Adrenal gland (tissue), 12 donors: ENCODE data around the gene ATP5PD. TPM values are rescaled to one million over a fixed set of nuclear protein-coding genes. Genes with fewer than 3 reads are reported as not detected.
"Not testable (repeated sequence)": the region's sequence is repeated elsewhere in the genome, so short reads cannot be mapped to it uniquely, and the experiment has no call there.

Experiments
- DNase-seq, 7 donors: peaks; one replicate each; pipeline ENCODE4 v3.0.0-alpha.2; 2019 to 2020
- H3K27ac ChIP-seq, 5 donors: fragments of 200-600 bp; sonication (generic) in 4 of 5; 1 replicate in 3 of 5; 2 replicates in 2 of 5; pipeline versions ENCODE4 v1.5.1 to v1.8.0; 2016 to 2020; ENCODE audit warnings: mild to moderate bottlenecking in 1 of 5
- H3K27me3 ChIP-seq: fragments of 200-600 bp; 2 replicates; pipeline ENCODE4 v1.8.0; 2021
- H3K36me3 ChIP-seq, 2 donors: fragments of 200-600 bp; replicated peaks in 1 of 2; 1 replicate in 1 of 2; 2 replicates in 1 of 2; pipeline versions ENCODE4 v1.5.1 to v1.8.0; 2018 to 2022
- H3K4me1 ChIP-seq, 2 donors: fragments of 200-600 bp; replicated peaks in 1 of 2; 1 replicate in 1 of 2; 2 replicates in 1 of 2; pipeline versions ENCODE4 v1.5.1 to v1.8.0; 2018 to 2021
- H3K4me3 ChIP-seq, 4 donors: fragments of 200-600 bp; sonication (generic) in 3 of 4; one replicate each; pipeline ENCODE4 v1.5.1; 2016 to 2018
- H3K9me3 ChIP-seq, 3 donors: fragments of 200-600 bp; sonication (generic) in 1 of 3; replicated peaks in 1 of 3; 1 replicate in 2 of 3; 2 replicates in 1 of 3; pipeline versions ENCODE4 v1.5.1 to v1.8.0; 2016 to 2021
- CTCF ChIP-seq, 6 experiments: fragments of 450-650 bp in 4 of 6; fragments of 200-600 bp in 2 of 6; sonication (generic) in 1 of 6; IDR thresholded peaks; 1 replicate in 5 of 6; 2 replicates in 1 of 6; pipeline versions ENCODE4 v1.5.1 to v1.8.0; 2016 to 2021; ENCODE audit warnings: antibody characterized with exemption in 6 of 6, mild to moderate bottlenecking in 2 of 6, moderate library complexity in 1 of 6
- POLR2A ChIP-seq, 2 donors: fragments of 450-650 bp; IDR thresholded peaks; one replicate each; pipeline ENCODE4 v1.6.1; 2017; ENCODE audit warnings: antibody characterized with exemption in 2 of 2, mild to moderate bottlenecking in 2 of 2, moderate library complexity in 1 of 2
- WGBS, 4 donors: extraction: QIAGEN DNeasy Blood & Tissue Kit in 2 of 4; methylation state at CpG; one replicate each; pipeline versions ENCODE4 v1.1.5 to v1.1.7; 2013 to 2017; 5-methylcytosine and 5-hydroxymethylcytosine counted together
- intact Hi-C, 2 donors: fragments of 100-400 bp; cut with DNase I; formaldehyde crosslinking; loops; one replicate each; pipeline versions ENCODE4 v1.14.1 to v1.15.0; 2022 to 2023
- polyA plus RNA-seq, 3 donors: library from polyadenylated mRNA; stranded (reverse); fragments of 200-250 nt in 2 of 3; fragments of 350-450 nt in 1 of 3; fragmentation: Illumina TruSeq in 1 of 3; extraction: RNeasy Lipid Tissue Mini Kit (QIAGEN cat#74804) in 1 of 3; gene quantifications; one replicate each; pipeline ENCODE4 v1.2.3, GENCODE V29; 2013 to 2014
- total RNA-seq, 9 donors: library from RNA; depleted of rRNA in 4 of 9; stranded (reverse); fragments of >200 nt in 4 of 9; fragments of 120-200 nt in 1 of 9; fragmentation: NEBNext Ultra II Directional in 1 of 9; extraction: Animal tissue kit (Norgen Biotek cat#: 25700) in 1 of 9; gene quantifications; one replicate each; pipeline versions ENCODE4 v1.1.0 to v1.2.4, GENCODE V29; 2013 to 2023
- donor health status: healthy with polysubstance abuse.
- donor health status: Bipolar disorder and iron deficiency.
- donor health status: DM: yes; HTN: yes; CAD: no.
- donor health status: DM: no; HTN: no; CAD: no.
- donor health status: DM: no; HTN: no; CAD: no.
- donor health status: DM: yes; HTN: yes; CAD: no.

ATP5PD gene
- total and polyA plus RNA-seq, 12 donors = 215 to 826 (median 308) TPM

GRCh38 chr17:75048249-75048878 lies 1.6 kb upstream of the ATP5PD start:
- H3K4me3 ChIP-seq = peak overlapping the region in 1 of 4 donors; percentile 78
- intact Hi-C loops = no loop called here
- WGBS, 4 donors = 16 to 27% (median 25%) methylated on average over 5 of the region's 5 CpGs

GRCh38 chr17:75047398-75048098 lies 779 bp upstream of the ATP5PD start:
- intact Hi-C loops = no loop called here
- Histone ChIP-seq H3K36me3 (peaks cover 0 to 21% of the 10 kb centered on the region in 2 donors), H3K9me3 (no peaks in the 10 kb centered on the region), H3K27me3 (no peaks in the 10 kb centered on the region), H3K27ac (peak overlapping the region in 4 of 5 donors; percentile 31 to 98 (median 70)), H3K4me1 (peaks cover 14 to 24% of the 10 kb centered on the region in 2 donors), H3K4me3 (peak overlapping the region in 3 of 4 donors; percentile 45 to 78 (median 60))
- 1 to 2% (median 1%) methylated on average over 14 to 38 of the region's 38 CpGs for WGBS, 4 donors
- peak; percentile 36 to 73 (median 50) for DNase-seq
- TF ChIP-seq CTCF (IDR thresholded peaks at IDR 0.05) (no peak), POLR2A (IDR thresholded peaks at IDR 0.05) (no peak)

More at GRCh38 chr17:75048249-75048878, 1.6 kb upstream of the ATP5PD start:
- DNase-seq = peak; percentile 41 to 79 (median 73)
- H3K9me3 ChIP-seq = no peaks in the 10 kb centered on the region
- TF ChIP-seq POLR2A (IDR thresholded peaks at IDR 0.05) (peak in 1 of 2 donors; percentile 39), CTCF (IDR thresholded peaks at IDR 0.05) (no peak)
- H3K4me1 ChIP-seq = peaks cover 14 to 24% of the 10 kb centered on the region in 2 donors
- H3K27ac ChIP-seq = peak overlapping the region in 4 of 5 donors; percentile 31 to 98 (median 70)
- H3K36me3 ChIP-seq = peaks cover 0 to 29% of the 10 kb centered on the region in 2 donors
- no peaks in the 10 kb centered on the region for H3K27me3 ChIP-seq

GRCh38 chr17:75045946-75046406 lies 793 bp downstream of the ATP5PD start:
- H3K9me3 ChIP-seq, intact Hi-C loops, H3K27me3 ChIP-seq: not testable (repeated sequence)
- H3K4me3 ChIP-seq = peak overlapping the region in 2 of 4 donors; percentile 78 to 87
- WGBS, 4 donors = 17 to 25% (median 20%) methylated on average over 24 to 25 of the region's 25 CpGs
- H3K36me3 ChIP-seq = peaks cover 0 to 24% of the 10 kb centered on the region in 2 donors
- DNase-seq = peak in 2 of 7 donors; percentile 18 to 75
- peaks cover 14 to 24% of the 10 kb centered on the region in 2 donors for H3K4me1 ChIP-seq
- H3K27ac ChIP-seq = peak overlapping the region; percentile 66 to 98 (median 95)

GRCh38 chr17:75044716-75045115 lies 2.1 kb downstream of the ATP5PD start:
- no peak overlapping the region for H3K4me3 ChIP-seq
- H3K36me3 ChIP-seq = peaks cover 0 to 24% of the 10 kb centered on the region in 2 donors
- WGBS, 4 donors = 60 to 88% (median 81%) methylated on average over 7 of the region's 7 CpGs
- TF ChIP-seq POLR2A (IDR thresholded peaks at IDR 0.05) (no peak), CTCF (IDR thresholded peaks at IDR 0.05) (no peak)
- no peaks in the 10 kb centered on the region for H3K27me3 ChIP-seq
- intact Hi-C loops = no loop called here
- no peak for DNase-seq
- peaks cover 14 to 24% of the 10 kb centered on the region in 2 donors for H3K4me1 ChIP-seq
- H3K9me3 ChIP-seq = no peaks in the 10 kb centered on the region
- H3K27ac ChIP-seq = no peak overlapping the region

- H3K27me3 ChIP-seq, H3K4me3 ChIP-seq, intact Hi-C loops, H3K9me3 ChIP-seq, DNase-seq, H3K27ac ChIP-seq: not testable (repeated sequence)
- Histone ChIP-seq H3K4me1 (peaks cover 14 to 20% of the 10 kb centered on the region in 2 donors), H3K36me3 (peaks cover 0 to 34% of the 10 kb centered on the region in 2 donors)
- WGBS, 4 donors = 73 to 83% (median 77%) methylated on average over 5 of the region's 5 CpGs
These were observed 3.0 kb downstream of the ATP5PD start for GRCh38 chr17:75043789-75044188.
